BLaER1 (cell line): ENCODE results near the gene CCDC27.
"Not testable (repeated sequence)": the region's sequence is repeated elsewhere in the genome, so short reads cannot be mapped to it uniquely, and the experiment has no call there.

Source experiments
- H3K27ac ChIP-seq: shearing (Covaris generic); formaldehyde crosslinking; 2 replicates; pipeline ENCODE4 v1.8.1; 2022
- H3K27me3 ChIP-seq: shearing (Covaris generic); formaldehyde crosslinking; 2 replicates; pipeline ENCODE4 v1.8.1; 2022
- H3K36me3 ChIP-seq: shearing (Covaris generic); formaldehyde crosslinking; 2 replicates; pipeline ENCODE4 v1.8.1; 2022
- H3K4me1 ChIP-seq: shearing (Covaris generic); formaldehyde crosslinking; 2 replicates; pipeline ENCODE4 v1.8.1; 2022
- H3K4me2 ChIP-seq: shearing (Covaris generic); formaldehyde crosslinking; 2 replicates; pipeline ENCODE4 v1.8.1; 2022
- H3K4me3 ChIP-seq: shearing (Covaris generic); formaldehyde crosslinking; 2 replicates; pipeline ENCODE4 v1.8.1; 2022
- H3K9ac ChIP-seq: shearing (Covaris generic); formaldehyde crosslinking; 2 replicates; pipeline ENCODE4 v1.8.1; 2022
- H3K9me3 ChIP-seq: shearing (Covaris generic); formaldehyde crosslinking; 2 replicates; pipeline ENCODE4 v1.8.1; 2022
- H4K20me1 ChIP-seq: shearing (Covaris generic); formaldehyde crosslinking; 2 replicates; pipeline ENCODE4 v1.8.1; 2022
- Cebpa-rat ChIP-seq: shearing (Covaris generic); IDR thresholded peaks from 2 replicates; pipeline ENCODE4 v1.8.1; 2022

Gene CCDC27

GRCh38 chr1:3743421-3743820 is 8.8 kb upstream of the CCDC27 start:
- Histone ChIP-seq H3K36me3 (peaks cover 51% of the 10 kb centered on the region), H3K9me3 (no peaks in the 10 kb centered on the region), H3K4me1 (peaks cover 44% of the 10 kb centered on the region), H3K27me3 (no peaks in the 10 kb centered on the region), H4K20me1 (peaks cover 48% of the 10 kb centered on the region), H3K4me2 (no peak overlapping the region), H3K9ac (no peak overlapping the region), H3K4me3 (no peak overlapping the region), H3K27ac (no peak overlapping the region)
- no peak for TF ChIP-seq Cebpa-rat

- H3K4me2 ChIP-seq = no peak overlapping the region
- no peak for TF ChIP-seq Cebpa-rat
- H3K9me3 ChIP-seq = no peaks in the 10 kb centered on the region
- H3K27me3 ChIP-seq = no peaks in the 10 kb centered on the region
- H3K36me3 ChIP-seq = peaks cover 47% of the 10 kb centered on the region
- H3K9ac ChIP-seq = no peak overlapping the region
- peaks cover 44% of the 10 kb centered on the region for H3K4me1 ChIP-seq
- H4K20me1 ChIP-seq = peaks cover 48% of the 10 kb centered on the region
- H3K27ac ChIP-seq = no peak overlapping the region
- H3K4me3 ChIP-seq = no peak overlapping the region
Observed at GRCh38 chr1:3743826-3744225, 8.4 kb upstream of the CCDC27 start.

DNA sequence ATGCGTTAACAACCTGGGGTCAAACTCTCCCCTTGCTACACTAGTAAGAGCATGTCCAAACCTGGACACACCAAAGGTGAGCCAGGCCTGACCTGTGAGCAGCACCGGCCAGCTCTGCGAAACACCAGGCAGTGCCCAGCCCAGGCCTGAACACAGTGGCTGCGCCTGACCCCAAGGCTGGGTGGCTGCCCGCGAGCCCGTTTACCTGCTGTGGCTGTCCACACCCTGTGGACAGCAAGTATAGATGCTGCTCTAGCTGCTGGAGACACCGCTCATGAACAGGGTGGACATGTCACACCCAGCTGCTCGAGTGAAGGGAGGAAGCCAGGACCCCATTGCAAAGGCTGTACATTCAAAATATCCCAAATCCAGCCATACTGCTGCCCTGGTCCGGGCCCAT is 7.6 kb upstream of the CCDC27 start:
- Histone ChIP-seq H3K4me3 (no peak overlapping the region), H3K9me3 (no peaks in the 10 kb centered on the region), H3K27me3 (no peaks in the 10 kb centered on the region), H3K36me3 (peaks cover 39% of the 10 kb centered on the region), H4K20me1 (peaks cover 48% of the 10 kb centered on the region), H3K9ac (peak overlapping the region; percentile 45; the same call in 1 of the 2 replicates), H3K4me2 (peak overlapping the region; percentile 99), H3K4me1 (peaks cover 44% of the 10 kb centered on the region), H3K27ac (0 out of 2 replicates have a peak overlapping the region, but pooled peaks have one; percentile 49)
- TF ChIP-seq Cebpa-rat = no peak

DNA sequence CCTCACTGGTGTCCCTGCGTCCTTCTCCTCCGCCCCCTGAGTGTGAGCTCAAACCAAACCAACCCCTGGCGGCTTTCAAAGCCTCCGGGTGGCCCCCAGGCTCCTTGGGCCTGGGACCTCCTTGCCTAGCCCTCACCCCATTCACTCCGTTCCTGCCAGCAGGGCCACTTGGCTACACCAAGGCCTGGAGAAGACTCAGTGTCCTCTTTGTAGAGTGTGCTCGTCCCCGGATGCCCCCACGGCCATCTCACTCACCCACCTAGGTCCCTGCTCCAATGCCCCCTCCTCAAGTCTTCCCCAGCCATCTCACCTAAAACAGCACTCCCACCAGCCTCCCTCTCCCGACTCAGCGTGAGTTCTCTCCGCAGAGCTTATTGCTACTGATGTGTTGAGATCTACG is 7.2 kb upstream of the CCDC27 start:
- TF ChIP-seq Cebpa-rat = no peak
- H3K9ac ChIP-seq = peak overlapping the region; percentile 45; the same call in 1 of the 2 replicates

DNA sequence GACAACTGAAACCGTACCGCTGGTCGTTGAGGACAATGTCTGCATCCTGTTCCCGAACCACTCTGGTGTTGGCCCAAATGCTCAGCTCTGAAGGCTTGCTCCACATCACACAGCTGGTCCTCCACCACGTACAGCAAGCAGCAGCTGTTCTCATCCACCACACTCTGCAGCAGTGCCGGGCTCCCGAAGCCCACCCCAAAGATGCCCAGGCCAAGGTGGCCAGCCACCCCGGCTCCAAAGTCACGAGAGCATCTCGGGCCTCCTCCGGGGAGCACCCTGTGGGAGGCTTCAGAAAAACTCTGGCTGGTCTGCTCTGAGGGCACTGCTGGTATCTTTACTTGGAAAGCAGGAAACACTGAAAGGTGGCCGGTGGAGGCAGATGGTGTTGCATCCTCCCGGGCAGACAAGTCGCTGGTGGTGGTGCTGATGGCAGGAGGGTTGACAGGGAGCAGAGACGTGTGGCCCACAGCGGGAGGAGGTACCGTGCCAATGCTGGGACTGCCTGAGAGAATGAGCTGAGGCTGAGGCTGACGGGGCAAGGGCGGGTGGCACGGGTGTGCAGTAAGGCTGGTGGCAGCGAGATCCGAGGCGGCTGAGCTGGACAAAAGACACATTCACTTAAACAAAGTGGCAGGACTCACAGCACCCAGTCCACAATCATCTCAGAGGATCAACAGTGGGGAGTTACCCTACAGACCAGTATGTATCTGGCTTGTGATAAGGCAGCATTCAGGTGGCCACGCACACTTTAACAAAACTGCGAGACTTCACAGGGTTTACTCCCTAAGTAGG is 6.5 kb upstream of the CCDC27 start:
- TF ChIP-seq Cebpa-rat = no peak

More for the DNA sequence above, 7.2 kb upstream of the CCDC27 start:
- Histone ChIP-seq H3K27me3 (no peaks in the 10 kb centered on the region), H4K20me1 (peaks cover 48% of the 10 kb centered on the region), H3K4me3 (no peak overlapping the region), H3K36me3 (peaks cover 35% of the 10 kb centered on the region), H3K27ac (0 out of 2 replicates have a peak overlapping the region, but pooled peaks have one; percentile 49), H3K9me3 (no peaks in the 10 kb centered on the region), H3K4me2 (peak overlapping the region; percentile 99), H3K4me1 (peaks cover 44% of the 10 kb centered on the region)

DNA sequence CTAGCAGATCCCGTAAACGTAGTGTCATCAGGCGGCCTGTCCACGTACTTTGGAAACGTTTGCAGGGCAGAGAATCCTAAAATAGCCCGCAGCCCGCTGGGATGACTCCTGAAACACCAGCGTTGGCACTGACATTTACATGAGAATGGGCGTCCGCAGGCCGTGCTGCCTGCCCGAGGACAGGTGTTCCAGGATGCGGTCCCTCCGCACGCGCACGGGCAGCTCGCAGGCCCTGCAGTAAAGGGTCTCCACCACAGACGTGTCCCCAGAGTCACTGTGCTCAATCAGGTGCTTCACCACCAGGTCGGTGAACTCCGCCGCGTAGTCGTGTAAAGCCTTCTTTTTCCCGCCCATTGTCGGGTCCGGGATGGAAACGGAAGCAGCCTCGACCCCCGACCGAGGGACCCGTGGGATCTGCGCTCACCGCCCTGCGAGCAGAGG is 5.8 kb upstream of the CCDC27 start:
- H4K20me1 ChIP-seq = peaks cover 46% of the 10 kb centered on the region
- peak overlapping the region; percentile 85 for H3K9ac ChIP-seq
- peak overlapping the region; percentile 90 for H3K4me3 ChIP-seq
- H3K27ac ChIP-seq = peak overlapping the region; percentile 83
- peak overlapping the region; percentile 99 for H3K4me2 ChIP-seq
- no peak for TF ChIP-seq Cebpa-rat
- peaks cover 44% of the 10 kb centered on the region for H3K4me1 ChIP-seq
- H3K9me3 ChIP-seq = no peaks in the 10 kb centered on the region
- peaks cover 21% of the 10 kb centered on the region for H3K36me3 ChIP-seq
- H3K27me3 ChIP-seq = no peaks in the 10 kb centered on the region

More for the DNA sequence above, 6.5 kb upstream of the CCDC27 start:
- Histone ChIP-seq H3K36me3 (peaks cover 28% of the 10 kb centered on the region), H3K9me3 (no peaks in the 10 kb centered on the region), H3K27me3 (no peaks in the 10 kb centered on the region), H3K9ac (peak overlapping the region; percentile 85; the same call in 1 of the 2 replicates), H3K4me1 (peaks cover 44% of the 10 kb centered on the region), H3K4me2 (peak overlapping the region; percentile 99), H3K4me3 (peak overlapping the region; percentile 90), H3K27ac (no peak overlapping the region), H4K20me1 (peaks cover 48% of the 10 kb centered on the region)

GRCh38 chr1:3746830-3747521 is 5.3 kb upstream of the CCDC27 start:
- H3K4me1 ChIP-seq = peaks cover 44% of the 10 kb centered on the region
- no peaks in the 10 kb centered on the region for H3K27me3 ChIP-seq
- H3K9me3 ChIP-seq = no peaks in the 10 kb centered on the region
- H3K4me3 ChIP-seq = peak overlapping the region; percentile 90
- H3K27ac ChIP-seq = peak overlapping the region; percentile 83
- peak overlapping the region; percentile 85 for H3K9ac ChIP-seq
- TF ChIP-seq Cebpa-rat = no peak
- H3K36me3 ChIP-seq = peaks cover 16% of the 10 kb centered on the region
- peak overlapping the region; percentile 99 for H3K4me2 ChIP-seq
- H4K20me1 ChIP-seq = peaks cover 40% of the 10 kb centered on the region

- peak overlapping the region; percentile 85; the same call in 1 of the 2 replicates for H3K9ac ChIP-seq
- no peaks in the 10 kb centered on the region for H3K9me3 ChIP-seq
- H3K4me3 ChIP-seq = peak overlapping the region; percentile 90
- H3K4me1 ChIP-seq = peaks cover 44% of the 10 kb centered on the region
- H3K4me2 ChIP-seq = peak overlapping the region; percentile 99
- H3K36me3 ChIP-seq = peaks cover 11% of the 10 kb centered on the region
- TF ChIP-seq Cebpa-rat = no peak
- H4K20me1 ChIP-seq = peaks cover 40% of the 10 kb centered on the region
- no peak overlapping the region for H3K27ac ChIP-seq
- no peaks in the 10 kb centered on the region for H3K27me3 ChIP-seq
Observed at GRCh38 chr1:3747522-3747848, 4.8 kb upstream of the CCDC27 start.

- Histone ChIP-seq H3K4me3 (peak overlapping the region; percentile 90; the same call in 1 of the 2 replicates), H3K36me3 (peaks cover 6% of the 10 kb centered on the region), H4K20me1 (peaks cover 36% of the 10 kb centered on the region), H3K4me1 (peaks cover 40% of the 10 kb centered on the region), H3K27me3 (no peaks in the 10 kb centered on the region), H3K9me3 (no peaks in the 10 kb centered on the region), H3K27ac (no peak overlapping the region), H3K4me2 (peak overlapping the region; percentile 99), H3K9ac (peak overlapping the region; percentile 85; the same call in 1 of the 2 replicates)
- no peak for TF ChIP-seq Cebpa-rat
Observed at GRCh38 chr1:3747903-3748302, 4.3 kb upstream of the CCDC27 start.

DNA sequence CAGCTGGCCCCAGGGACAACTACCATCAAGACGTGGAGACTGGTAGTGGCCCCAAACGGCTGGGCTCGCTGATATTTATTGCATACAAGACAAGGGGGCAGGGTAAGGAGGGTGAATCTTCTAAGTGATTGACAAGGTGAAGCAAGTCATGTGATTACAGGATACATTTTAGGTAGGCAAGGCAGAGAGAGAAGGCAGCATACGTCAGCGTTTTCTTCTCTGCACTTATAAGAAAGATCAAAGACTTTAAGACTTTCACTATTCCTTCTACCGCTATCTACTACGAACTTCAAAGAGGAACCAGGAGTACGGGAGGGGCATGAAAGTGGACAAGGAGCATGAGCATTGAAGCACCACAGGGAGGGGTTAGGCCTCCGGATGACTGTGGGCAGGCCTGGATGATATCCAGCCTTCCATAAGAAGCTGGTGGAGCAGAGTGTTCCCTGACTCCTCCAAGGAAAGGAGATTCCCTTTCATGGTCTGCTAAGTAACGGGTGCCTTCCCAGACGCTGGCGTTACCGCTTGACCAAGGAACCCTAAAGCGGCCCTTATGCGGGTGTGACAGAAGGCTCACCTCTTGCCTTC is 3.8 kb upstream of the CCDC27 start:
- peak overlapping the region; percentile 99; the same call in 1 of the 2 replicates for H3K4me2 ChIP-seq
- H3K27me3 ChIP-seq, H3K9ac ChIP-seq, H3K9me3 ChIP-seq, H3K27ac ChIP-seq, H3K36me3 ChIP-seq, H3K4me3 ChIP-seq: not testable (repeated sequence)
- H4K20me1 ChIP-seq = peaks cover 31% of the 10 kb centered on the region
- peaks cover 36% of the 10 kb centered on the region for H3K4me1 ChIP-seq
